Thyroid gland (tissue), 4 donors: Measurements from ENCODE around the gene UBASH3A. TPM values are rescaled to one million over a fixed set of nuclear protein-coding genes. Genes with fewer than 3 reads are reported as not detected.

Source experiments
- DNase-seq, 2 donors: peaks; one replicate each; pipeline ENCODE4 v3.0.0-alpha.2; 2019
- H3K27ac ChIP-seq, 3 donors: fragments of 200-600 bp; sonication (generic); 1 replicate in 2 of 3; 2 replicates in 1 of 3; pipeline ENCODE4 v1.5.1; 2016 to 2019; ENCODE audit warnings: mild to moderate bottlenecking in 1 of 3, moderate library complexity in 1 of 3
- H3K27me3 ChIP-seq: fragments of 200-600 bp; sonication (generic); one replicate; pipeline ENCODE4 v1.5.1; 2019
- H3K36me3 ChIP-seq, 2 donors: fragments of 200-600 bp; sonication (generic); one replicate each; pipeline ENCODE4 v1.5.1; 2016 to 2019
- H3K4me1 ChIP-seq, 2 donors: fragments of 200-600 bp; sonication (generic); one replicate each; pipeline ENCODE4 v1.5.1; 2017 to 2019
- H3K4me3 ChIP-seq, 3 donors: fragments of 200-600 bp; sonication (generic); replicated peaks in 1 of 3; 1 replicate in 2 of 3; 2 replicates in 1 of 3; pipeline ENCODE4 v1.5.1; 2016; ENCODE audit warnings: mild to moderate bottlenecking in 1 of 3
- H3K9me3 ChIP-seq: fragments of 200-600 bp; sonication (generic); one replicate; pipeline ENCODE4 v1.5.1; 2017
- CTCF ChIP-seq, 6 experiments: fragments of 200-600 bp in 3 of 6; fragments of 450-650 bp in 3 of 6; sonication (generic) in 3 of 6; IDR thresholded peaks; one replicate each; pipeline ENCODE4 v1.5.1; 2016 to 2019; ENCODE audit warnings: antibody characterized with exemption in 6 of 6, mild to moderate bottlenecking in 2 of 6, inconsistent platforms in 1 of 6, moderate library complexity in 1 of 6
- POLR2A ChIP-seq, 2 donors: fragments of 450-650 bp; IDR thresholded peaks; one replicate each; pipeline ENCODE4 v1.6.1; 2017; ENCODE audit warnings: antibody characterized with exemption in 2 of 2, mild to moderate bottlenecking in 2 of 2, moderate library complexity in 1 of 2
- WGBS, 2 donors: methylation state at CpG; one replicate each; pipeline ENCODE4 v1.1.5; 2017; 5-methylcytosine and 5-hydroxymethylcytosine counted together
- intact Hi-C: fragments of 100-400 bp; cut with DNase I; formaldehyde crosslinking; loops from one replicate; pipeline ENCODE4 v1.15.1; 2023
- total RNA-seq, 4 donors: library from RNA; depleted of rRNA; stranded (reverse); fragments of >200 nt; gene quantifications; one replicate each; pipeline ENCODE4 v1.2.3, GENCODE V29; 2016

The UBASH3A gene
- total RNA-seq, 4 donors from 2014 or later: 0.54 to 1.3 (median 0.81) TPM; not detected in 1

GRCh38 chr21:42379426-42380215 is 24.1 kb upstream of the UBASH3A start:
- Histone ChIP-seq H3K27me3 (no peaks in the 10 kb centered on the region), H3K4me3 (no peak overlapping the region), H3K9me3 (no peaks in the 10 kb centered on the region), H3K4me1 (peaks cover 19 to 33% of the 10 kb centered on the region in 2 donors), H3K36me3 (no peaks in the 10 kb centered on the region), H3K27ac (no peak overlapping the region)
- TF ChIP-seq POLR2A (IDR thresholded peaks at IDR 0.05) (no peak), CTCF (IDR thresholded peaks at IDR 0.05) (no peak)
- 82 to 90% methylated on average over 14 to 17 of the region's 17 CpGs for WGBS, 2 donors
- DNase-seq: no peak
- intact Hi-C loops: loop anchor here (10.0 kb wide), 1 partner anchor 65 kb away; the partner anchor contains the start of gene TFF3

GRCh38 chr21:42381347-42381984 is 22.2 kb upstream of the UBASH3A start:
- H3K27me3 ChIP-seq: no peaks in the 10 kb centered on the region
- no peaks in the 10 kb centered on the region for H3K9me3 ChIP-seq
- peak overlapping the region in 1 of 3 donors; percentile 24 for H3K27ac ChIP-seq
- TF ChIP-seq POLR2A (IDR thresholded peaks at IDR 0.05) (no peak), CTCF (IDR thresholded peaks at IDR 0.05) (peak in 4 of 6 experiments; percentile 81 to 100 (median 92))
- H3K4me3 ChIP-seq: no peak overlapping the region
- WGBS, 2 donors: 47 to 60% methylated on average over 1 of the region's 1 CpG
- H3K36me3 ChIP-seq: no peaks in the 10 kb centered on the region
- DNase-seq: peak; percentile 72 to 82
- peaks cover 10 to 31% of the 10 kb centered on the region in 2 donors for H3K4me1 ChIP-seq
- intact Hi-C loops: loop anchor here (10.0 kb wide), 1 partner anchor 67 kb away; the partner anchor contains the start of gene TFF3

GRCh38 chr21:42382915-42383314 is 20.8 kb upstream of the UBASH3A start:
- no peaks in the 10 kb centered on the region for H3K27me3 ChIP-seq
- no peak for DNase-seq
- intact Hi-C loops: loop anchor here (10.0 kb wide), 1 partner anchor 68 kb away; the partner anchor contains the start of gene TFF3
- TF ChIP-seq CTCF (IDR thresholded peaks at IDR 0.05) (no peak), POLR2A (IDR thresholded peaks at IDR 0.05) (no peak)
- H3K36me3 ChIP-seq: no peaks in the 10 kb centered on the region
- no peak overlapping the region for H3K4me3 ChIP-seq
- peaks cover 5 to 20% of the 10 kb centered on the region in 2 donors for H3K4me1 ChIP-seq
- no peaks in the 10 kb centered on the region for H3K9me3 ChIP-seq
- WGBS, 2 donors: 86 to 90% methylated on average over 1 to 2 of the region's 6 CpGs
- H3K27ac ChIP-seq: no peak overlapping the region

GRCh38 chr21:42383331-42383730 is 20.4 kb upstream of the UBASH3A start:
- DNase-seq: no peak
- H3K9me3 ChIP-seq: no peaks in the 10 kb centered on the region
- no peak overlapping the region for H3K27ac ChIP-seq
- H3K4me1 ChIP-seq: peaks cover 5 to 20% of the 10 kb centered on the region in 2 donors
- H3K4me3 ChIP-seq: no peak overlapping the region
- no peaks in the 10 kb centered on the region for H3K27me3 ChIP-seq
- no peaks in the 10 kb centered on the region for H3K36me3 ChIP-seq
- intact Hi-C loops: loop anchor here (10.0 kb wide), 1 partner anchor 69 kb away; the partner anchor contains the start of gene TFF3
- TF ChIP-seq POLR2A (IDR thresholded peaks at IDR 0.05) (no peak), CTCF (IDR thresholded peaks at IDR 0.05) (no peak)
- 82 to 86% methylated on average over 5 to 6 of the region's 6 CpGs for WGBS, 2 donors
